ENCODE measurements around the gene REXO4.
A peak's percentile ranks its signal among the peaks of the same experiment; 100 is the strongest.

Gene REXO4

DNA sequence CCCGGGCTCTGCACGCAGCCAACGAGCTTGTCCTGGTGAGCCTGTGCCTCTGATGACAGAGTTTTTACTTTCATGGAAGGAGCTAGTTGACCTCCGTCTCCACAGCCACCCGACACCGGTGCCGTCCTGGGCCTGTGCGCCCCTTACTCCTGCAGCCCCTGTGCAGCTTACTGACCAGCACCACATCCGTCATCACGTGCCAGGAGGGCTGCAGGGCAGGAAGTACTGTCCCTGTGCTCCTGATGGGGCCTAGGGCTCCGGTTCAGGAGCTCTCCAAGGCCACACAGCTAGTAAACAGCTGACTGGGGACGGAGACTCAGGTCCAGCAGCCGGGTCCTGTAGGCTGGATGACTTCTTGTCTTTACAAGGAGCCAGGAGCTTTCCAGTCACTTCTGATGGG lies 31.5 kb downstream of the REXO4 start:
- peak; percentile 25 for DNase-seq
- Mint-ChIP-seq H3K4me3 (no peak overlapping the region), H3K4me1 (peaks cover 22% of the 10 kb centered on the region), H3K9me3 (peaks cover 14% of the 10 kb centered on the region), H3K27me3 (ENCODE audit: low read depth, poor library complexity) (peaks cover 16% of the 10 kb centered on the region), H3K36me3 (ENCODE audit: low read depth) (no peaks in the 10 kb centered on the region), H3K27ac (no peak overlapping the region)
- TF ChIP-seq, protein P1, sequence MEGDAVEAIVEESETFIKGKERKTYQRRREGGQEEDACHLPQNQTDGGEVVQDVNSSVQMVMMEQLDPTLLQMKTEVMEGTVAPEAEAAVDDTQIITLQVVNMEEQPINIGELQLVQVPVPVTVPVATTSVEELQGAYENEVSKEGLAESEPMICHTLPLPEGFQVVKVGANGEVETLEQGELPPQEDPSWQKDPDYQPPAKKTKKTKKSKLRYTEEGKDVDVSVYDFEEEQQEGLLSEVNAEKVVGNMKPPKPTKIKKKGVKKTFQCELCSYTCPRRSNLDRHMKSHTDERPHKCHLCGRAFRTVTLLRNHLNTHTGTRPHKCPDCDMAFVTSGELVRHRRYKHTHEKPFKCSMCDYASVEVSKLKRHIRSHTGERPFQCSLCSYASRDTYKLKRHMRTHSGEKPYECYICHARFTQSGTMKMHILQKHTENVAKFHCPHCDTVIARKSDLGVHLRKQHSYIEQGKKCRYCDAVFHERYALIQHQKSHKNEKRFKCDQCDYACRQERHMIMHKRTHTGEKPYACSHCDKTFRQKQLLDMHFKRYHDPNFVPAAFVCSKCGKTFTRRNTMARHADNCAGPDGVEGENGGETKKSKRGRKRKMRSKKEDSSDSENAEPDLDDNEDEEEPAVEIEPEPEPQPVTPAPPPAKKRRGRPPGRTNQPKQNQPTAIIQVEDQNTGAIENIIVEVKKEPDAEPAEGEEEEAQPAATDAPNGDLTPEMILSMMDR (IDR thresholded peaks at IDR 0.05): no peak

DNA sequence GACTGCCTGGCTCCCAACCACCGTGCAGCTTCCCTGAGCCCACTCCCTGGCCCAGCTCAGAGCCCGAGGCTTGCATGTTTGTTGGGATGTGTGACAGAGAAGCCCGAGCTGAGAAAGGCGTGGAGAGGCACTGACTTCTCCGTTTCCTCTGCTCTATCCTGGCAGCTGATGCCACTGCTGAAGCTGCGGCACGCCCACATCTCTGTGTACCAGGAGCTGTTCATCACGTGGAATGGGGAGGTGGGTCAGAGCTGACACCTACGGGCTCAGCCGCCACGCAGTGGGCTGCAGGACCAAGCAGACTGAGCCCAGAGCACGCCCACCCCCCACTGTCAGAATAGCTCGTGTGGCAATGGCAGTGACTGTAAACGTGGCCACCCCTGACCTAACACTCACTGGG lies 32.4 kb downstream of the REXO4 start:
- TF ChIP-seq, protein P1 (IDR thresholded peaks at IDR 0.05): no peak
- no peaks in the 10 kb centered on the region for H3K36me3 Mint-ChIP-seq (ENCODE audit: low read depth)
- H3K27ac Mint-ChIP-seq: no peak overlapping the region
- DNase-seq: no peak
- peaks cover 16% of the 10 kb centered on the region for H3K27me3 Mint-ChIP-seq (ENCODE audit: low read depth, poor library complexity)
- H3K4me3 Mint-ChIP-seq: no peak overlapping the region
- H3K9me3 Mint-ChIP-seq: peaks cover 9% of the 10 kb centered on the region
- peaks cover 22% of the 10 kb centered on the region for H3K4me1 Mint-ChIP-seq

DNA sequence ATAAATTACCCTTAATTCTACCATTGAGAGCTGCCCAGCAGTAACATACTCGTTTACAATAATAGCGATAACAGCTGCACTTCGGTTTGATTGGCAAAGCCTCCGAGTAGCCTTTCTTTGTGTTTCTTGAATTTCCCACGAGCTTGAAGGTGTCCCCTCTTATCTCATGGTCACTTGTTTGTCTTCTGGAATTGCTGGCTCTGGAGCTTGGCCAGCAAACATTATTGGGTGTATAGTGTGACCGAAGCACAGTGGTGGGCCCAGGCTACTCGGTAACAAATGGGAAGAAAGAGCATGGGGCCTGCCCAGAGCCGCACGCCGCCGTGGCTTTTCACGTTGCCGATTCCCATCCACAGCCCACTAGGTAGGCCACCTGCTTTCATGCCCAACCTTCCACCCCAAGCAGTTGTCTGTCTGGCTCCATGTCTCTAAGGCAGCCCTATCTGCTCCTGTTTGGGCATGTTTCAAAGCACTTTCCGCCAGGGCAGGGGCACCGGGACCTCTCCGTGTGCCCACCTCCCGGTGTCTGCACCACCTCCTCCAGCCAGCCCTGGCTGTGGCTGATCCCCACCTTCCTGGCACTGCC lies 33.0 kb downstream of the REXO4 start:
- no peaks in the 10 kb centered on the region for H3K36me3 Mint-ChIP-seq (ENCODE audit: low read depth)
- DNase-seq: no peak
- no peak overlapping the region for H3K4me3 Mint-ChIP-seq
- H3K27ac Mint-ChIP-seq: no peak overlapping the region
- H3K4me1 Mint-ChIP-seq: peaks cover 22% of the 10 kb centered on the region
- peaks cover 11% of the 10 kb centered on the region for H3K27me3 Mint-ChIP-seq (ENCODE audit: low read depth, poor library complexity)
- TF ChIP-seq, protein P1 (IDR thresholded peaks at IDR 0.05): no peak
- H3K9me3 Mint-ChIP-seq: peaks cover 2% of the 10 kb centered on the region

DNA sequence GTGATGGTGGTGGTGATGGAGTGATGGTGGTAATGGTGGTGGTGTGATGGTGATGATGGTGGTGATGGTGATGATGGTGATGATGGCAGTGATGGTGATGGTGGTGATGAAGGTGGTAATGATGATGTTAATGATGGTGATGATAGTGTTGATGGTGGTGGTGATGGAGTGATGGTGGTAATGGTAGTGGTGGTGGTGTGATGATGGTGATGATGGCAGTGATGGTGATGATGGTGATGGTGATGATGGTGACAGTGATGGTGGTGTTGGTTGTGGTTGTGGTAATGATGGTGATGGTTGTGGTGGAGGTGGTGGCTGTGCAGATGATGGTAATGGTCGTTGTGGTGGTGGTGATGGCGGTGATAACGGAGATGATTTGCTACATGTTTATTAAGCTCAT lies 34.4 kb downstream of the REXO4 start:
- Mint-ChIP-seq H3K27ac (no peak overlapping the region), H3K4me1 (peaks cover 25% of the 10 kb centered on the region), H3K36me3 (ENCODE audit: low read depth) (no peaks in the 10 kb centered on the region), H3K27me3 (ENCODE audit: low read depth, poor library complexity) (peaks cover 4% of the 10 kb centered on the region), H3K9me3 (peaks cover 3% of the 10 kb centered on the region), H3K4me3 (no peak overlapping the region)
- no peak for DNase-seq
- TF ChIP-seq, protein P1 (IDR thresholded peaks at IDR 0.05): no peak

DNA sequence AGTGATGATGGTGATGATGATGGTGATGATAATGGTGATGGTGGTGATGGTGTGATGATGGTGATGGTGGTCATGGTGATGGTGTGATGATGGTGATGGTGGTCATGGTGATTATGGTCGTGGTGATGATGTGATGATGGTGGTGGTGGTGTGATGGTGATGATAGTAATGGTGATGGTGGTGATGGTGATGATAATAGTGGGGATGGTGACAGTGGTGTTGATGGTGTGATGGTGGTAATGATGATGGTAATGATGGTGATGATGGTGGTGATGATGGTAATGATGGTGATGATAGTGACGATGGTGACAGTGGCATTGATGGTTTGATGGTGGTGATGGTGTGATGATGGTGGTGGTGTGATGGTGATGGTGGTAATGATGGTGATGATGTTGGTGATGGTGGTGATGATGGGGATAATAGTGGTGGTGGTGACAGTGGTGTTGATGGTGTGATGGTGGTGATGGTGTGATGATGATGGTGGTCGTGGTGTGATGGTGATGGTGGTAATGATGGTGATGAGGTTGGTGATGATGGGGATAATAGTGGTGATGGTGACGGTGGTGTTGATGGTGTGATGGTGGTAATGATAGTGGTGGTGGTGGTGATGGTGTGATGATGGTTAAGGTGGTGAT lies 35.2 kb downstream of the REXO4 start:
- H3K4me1 Mint-ChIP-seq: peaks cover 24% of the 10 kb centered on the region
- peaks cover 11% of the 10 kb centered on the region for H3K9me3 Mint-ChIP-seq
- no peak overlapping the region for H3K4me3 Mint-ChIP-seq
- no peaks in the 10 kb centered on the region for H3K36me3 Mint-ChIP-seq (ENCODE audit: low read depth)
- TF ChIP-seq, protein P1 (IDR thresholded peaks at IDR 0.05): no peak
- peaks cover 4% of the 10 kb centered on the region for H3K27me3 Mint-ChIP-seq (ENCODE audit: low read depth, poor library complexity)
- DNase-seq: no peak
- H3K27ac Mint-ChIP-seq: no peak overlapping the region

DNA sequence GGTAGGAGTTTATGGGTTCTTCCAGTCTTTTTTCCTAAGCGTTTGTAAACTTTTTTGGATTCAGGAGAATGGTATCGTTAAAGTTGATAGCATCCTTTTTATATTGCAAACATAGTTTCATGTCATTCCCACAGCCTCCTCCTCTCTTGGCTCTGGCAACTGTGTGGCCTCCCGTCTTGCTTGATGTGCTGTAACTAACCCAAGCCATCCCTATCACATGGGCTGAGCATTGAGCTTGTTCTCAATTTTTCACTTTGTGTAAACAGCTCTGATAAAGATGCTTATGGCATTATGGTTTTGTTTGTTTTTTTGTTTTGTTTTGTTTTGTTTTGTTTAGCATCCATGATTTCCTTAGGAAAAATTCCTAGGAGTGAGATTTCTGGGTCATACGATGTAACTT lies 37.1 kb downstream of the REXO4 start:
- Mint-ChIP-seq H3K4me3 (no peak overlapping the region), H3K36me3 (ENCODE audit: low read depth) (no peaks in the 10 kb centered on the region), H3K27me3 (ENCODE audit: low read depth, poor library complexity) (peaks cover 5% of the 10 kb centered on the region), H3K4me1 (peaks cover 7% of the 10 kb centered on the region), H3K9me3 (peaks cover 18% of the 10 kb centered on the region), H3K27ac (no peak overlapping the region)
- DNase-seq: no peak
- TF ChIP-seq, protein P1 (IDR thresholded peaks at IDR 0.05): no peak

All from nephron progenitor cell (in vitro differentiated cells).